ENCODE measurements around the gene ENOSF1. TPM values are rescaled to one million over a fixed set of nuclear protein-coding genes. Genes with fewer than 3 reads are reported as not detected.

ENOSF1 gene
- total and polyA plus RNA-seq, 2 of the 4 experiments (the other 2 are of a cell fraction) = 12.2 to 12.6 TPM

- H2BK5ac ChIP-seq (ENCODE audit: low read depth, low read length, poor library complexity, severe bottlenecking) = no peak overlapping the region
- intact Hi-C loops (cut with micrococcal nuclease) = loop anchor here (5.0 kb wide), 1 partner anchor 53 kb away; the partner anchor contains the start of gene TYMS
These were observed 1.8 kb downstream of the ENOSF1 start for GRCh38 chr18:710418-711300.

More at GRCh38 chr18:710418-711300, 1.8 kb downstream of the ENOSF1 start:
- Histone ChIP-seq H3K36me3 (ENCODE audit: control insufficient read depth, insufficient read depth, low read length) (peaks cover 5% of the 10 kb centered on the region; the same call in 1 of the 2 replicates), H3K4me3 (ENCODE audit: insufficient read depth, low read depth, low read length) (no peak overlapping the region), H4K5ac (ENCODE audit: low read depth, low read length) (no peak overlapping the region), H2BK120ac (ENCODE audit: low read depth, low read length) (no peak overlapping the region), H3K9me1 (ENCODE audit: insufficient read depth, low read length) (peaks cover 4% of the 10 kb centered on the region), H3K9ac (ENCODE audit: low read depth, low read length) (no peak overlapping the region), H3K56ac (ENCODE audit: extremely low read depth, insufficient read depth, low read length) (no peak overlapping the region), H2AK9ac (replicated peaks; ENCODE audit: low read depth, low read length, poor library complexity) (no peak overlapping the region), H4K20me1 (ENCODE audit: insufficient read depth, low read length) (peaks cover 7% of the 10 kb centered on the region; the same call in 1 of the 2 replicates), H3K4ac (ENCODE audit: low read depth, low read length) (no peak overlapping the region), H2BK20ac (ENCODE audit: low read depth, low read length) (no peak overlapping the region), H3K79me1 (ENCODE audit: low read depth in 1 of 2, low read length in 2 of 2) (peaks cover 21 to 32% of the 10 kb centered on the region in 2 experiments), H3K4me2 (ENCODE audit: low read depth, low read length) (no peak overlapping the region), H2BK15ac (ENCODE audit: low read depth, low read length) (no peak overlapping the region), H2AK5ac (ENCODE audit: low read depth, low read length) (no peak overlapping the region), H4K91ac (ENCODE audit: insufficient read depth, low read depth, low read length) (no peak overlapping the region), H3K18ac (ENCODE audit: low read depth, low read length) (no peak overlapping the region), H3K14ac (replicated peaks; ENCODE audit: low read depth, low read length) (no peak overlapping the region), H3K9me3 (ENCODE audit: control insufficient read depth, insufficient read depth, low read length) (peaks cover 6% of the 10 kb centered on the region; the same call in 1 of the 2 replicates), H4K8ac (ENCODE audit: low read depth in 2 of 2, low read length in 2 of 2) (peak overlapping the region in 1 of 2 experiments; percentile 7; a peak in 1 of 4 replicates), H2AFZ (replicated peaks; ENCODE audit: low read length, poor library complexity) (no peak overlapping the region), H3K4me1 (ENCODE audit: control insufficient read depth, insufficient read depth, low read length) (no peaks in the 10 kb centered on the region), H3K27me3 (ENCODE audit: control insufficient read depth, insufficient read depth, low read length) (no peaks in the 10 kb centered on the region), H3K27ac (ENCODE audit: insufficient read depth, low read length) (no peak overlapping the region), H3K23ac (ENCODE audit: low read depth, low read length) (no peak overlapping the region)
- TSS peak; percentile 14 for BruUV-seq (replicated peaks)
- CTCF ChIA-PET = interaction anchor here (0.6 to 0.8 kb wide), 2 partner anchors 32 to 87 kb away, joined by 3 to 4 read pairs; no protein-coding TSS in a partner anchor
- ATAC-seq (ENCODE audit: low read depth) = no peak
- DNase-seq = no peak
- dilution Hi-C loops (cut with HindIII; ENCODE audit: low sequenced_read_pairs, unreplicated experiment) = no loop called here
- in situ Hi-C loops (cut with MboI; ENCODE audit: low sequenced_read_pairs) = no loop called here
- POLR2A ChIA-PET (ENCODE audit: unreplicated experiment) = no interaction called here
- TF ChIP-seq FOS (IDR thresholded peaks at IDR 0.05; ENCODE audit: low read depth, low read length) (no peak), BHLHE40 (IDR thresholded peaks at IDR 0.05; ENCODE audit: low read depth, low read length) (no peak), MAZ (IDR thresholded peaks at IDR 0.05; ENCODE audit: borderline replicate concordance, low read depth, low read length) (no peak), RAD21 (IDR thresholded peaks at IDR 0.05; ENCODE audit: low read length) (no peak), NFE2L2 (IDR thresholded peaks at IDR 0.05; ENCODE audit: low read depth, low read length) (no peak), CHD1 (IDR thresholded peaks at IDR 0.05; ENCODE audit: low read depth, low read length) (no peak)
- WGBS, 2 experiments (ENCODE audit: extremely low coverage in 2 of 2, insufficient read length in 1 of 2) = no CpG with 5 or more reads among the region's 3 CpGs
